Measurements from ENCODE around the gene HSD17B2.

Gene HSD17B2

GRCh38 chr16:81992859-81993258, 42.2 kb upstream of the HSD17B2 start (continued):
- TF ChIP-seq ZNF565 (CRISPR knock-in tag; conservative IDR thresholded peaks at IDR 0.05; ENCODE audit: low read depth) (no peak), ZFP30 (CRISPR knock-in tag; IDR thresholded peaks at IDR 0.05) (no peak), ZNF8 (CRISPR knock-in tag; IDR thresholded peaks at IDR 0.05) (no peak), ISL1 (CRISPR knock-in tag; IDR thresholded peaks at IDR 0.05) (no peak)

GRCh38 chr16:81994485-81994884, 40.6 kb upstream of the HSD17B2 start:
- TF ChIP-seq TOX (CRISPR knock-in tag; IDR thresholded peaks at IDR 0.05; ENCODE audit: borderline replicate concordance) (no peak), ISL1 (CRISPR knock-in tag; IDR thresholded peaks at IDR 0.05) (no peak), ESRRG (CRISPR knock-in tag; IDR thresholded peaks at IDR 0.05) (no peak), PATZ1 (CRISPR knock-in tag; IDR thresholded peaks at IDR 0.05; ENCODE audit: borderline replicate concordance) (no peak), BACH2 (CRISPR knock-in tag; IDR thresholded peaks at IDR 0.05; ENCODE audit: borderline replicate concordance) (no peak), ZFP30 (CRISPR knock-in tag; IDR thresholded peaks at IDR 0.05) (no peak), POU6F1 (CRISPR knock-in tag; IDR thresholded peaks at IDR 0.05; ENCODE audit: borderline replicate concordance, low read depth) (no peak), RARB (CRISPR knock-in tag; IDR thresholded peaks at IDR 0.05) (no peak)
- ATAC-seq, result no peak

- no peak for ATAC-seq
- no peak for TF ChIP-seq PATZ1 (CRISPR knock-in tag; IDR thresholded peaks at IDR 0.05; ENCODE audit: borderline replicate concordance)
- no peak for TF ChIP-seq ZNF8 (CRISPR knock-in tag; IDR thresholded peaks at IDR 0.05)
- TF ChIP-seq ZFP3 (CRISPR knock-in tag; IDR thresholded peaks at IDR 0.05), result no peak
- TF ChIP-seq ESRRG (CRISPR knock-in tag; IDR thresholded peaks at IDR 0.05), result no peak
- TF ChIP-seq RARB (CRISPR knock-in tag; IDR thresholded peaks at IDR 0.05), result no peak
- TF ChIP-seq ISL1 (CRISPR knock-in tag; IDR thresholded peaks at IDR 0.05), result no peak
- TF ChIP-seq ARNTL (CRISPR knock-in tag; IDR thresholded peaks at IDR 0.05; ENCODE audit: borderline replicate concordance, low read depth), result no peak
- TF ChIP-seq ZFP30 (CRISPR knock-in tag; IDR thresholded peaks at IDR 0.05), result no peak
- TF ChIP-seq PPARA (CRISPR knock-in tag; IDR thresholded peaks at IDR 0.05; ENCODE audit: borderline replicate concordance), result no peak
- TF ChIP-seq GLIS3 (CRISPR knock-in tag; IDR thresholded peaks at IDR 0.05), result no peak
- no peak for TF ChIP-seq ZNF565 (CRISPR knock-in tag; conservative IDR thresholded peaks at IDR 0.05; ENCODE audit: low read depth)
- TF ChIP-seq TCF4 (CRISPR knock-in tag; IDR thresholded peaks at IDR 0.05; ENCODE audit: borderline replicate concordance), result no peak
- no peak for TF ChIP-seq CREB5 (CRISPR knock-in tag; IDR thresholded peaks at IDR 0.05; ENCODE audit: low read depth)
- TF ChIP-seq BACH2 (CRISPR knock-in tag; IDR thresholded peaks at IDR 0.05; ENCODE audit: borderline replicate concordance), result no peak
Observed at GRCh38 chr16:81995651-81996050, 39.4 kb upstream of the HSD17B2 start.

GRCh38 chr16:81996664-81997509, 38.2 kb upstream of the HSD17B2 start:
- no peak for TF ChIP-seq TCF4 (CRISPR knock-in tag; IDR thresholded peaks at IDR 0.05; ENCODE audit: borderline replicate concordance)
- no peak for TF ChIP-seq PATZ1 (CRISPR knock-in tag; IDR thresholded peaks at IDR 0.05; ENCODE audit: borderline replicate concordance)
- TF ChIP-seq SNAI2 (CRISPR knock-in tag; IDR thresholded peaks at IDR 0.05), result no peak
- TF ChIP-seq ZNF70 (CRISPR knock-in tag; IDR thresholded peaks at IDR 0.05), result no peak
- TF ChIP-seq RARB (CRISPR knock-in tag; IDR thresholded peaks at IDR 0.05), result no peak
- TF ChIP-seq ZFP30 (CRISPR knock-in tag; IDR thresholded peaks at IDR 0.05), result no peak
- TF ChIP-seq CSDC2 (CRISPR knock-in tag; IDR thresholded peaks at IDR 0.05), result no peak
- no peak for TF ChIP-seq ZFP3 (CRISPR knock-in tag; IDR thresholded peaks at IDR 0.05)
- TF ChIP-seq ESRRG (CRISPR knock-in tag; IDR thresholded peaks at IDR 0.05), result no peak
- TF ChIP-seq BACH2 (CRISPR knock-in tag; IDR thresholded peaks at IDR 0.05; ENCODE audit: borderline replicate concordance), result no peak
- TF ChIP-seq OSR1 (CRISPR knock-in tag; IDR thresholded peaks at IDR 0.05), result no peak
- TF ChIP-seq CREB5 (CRISPR knock-in tag; IDR thresholded peaks at IDR 0.05; ENCODE audit: low read depth), result no peak
- TF ChIP-seq TSHZ2 (CRISPR knock-in tag; IDR thresholded peaks at IDR 0.05), result no peak
- peak; percentile 87 for ATAC-seq
